Measurements from ENCODE around the gene RABGAP1L.

DNA sequence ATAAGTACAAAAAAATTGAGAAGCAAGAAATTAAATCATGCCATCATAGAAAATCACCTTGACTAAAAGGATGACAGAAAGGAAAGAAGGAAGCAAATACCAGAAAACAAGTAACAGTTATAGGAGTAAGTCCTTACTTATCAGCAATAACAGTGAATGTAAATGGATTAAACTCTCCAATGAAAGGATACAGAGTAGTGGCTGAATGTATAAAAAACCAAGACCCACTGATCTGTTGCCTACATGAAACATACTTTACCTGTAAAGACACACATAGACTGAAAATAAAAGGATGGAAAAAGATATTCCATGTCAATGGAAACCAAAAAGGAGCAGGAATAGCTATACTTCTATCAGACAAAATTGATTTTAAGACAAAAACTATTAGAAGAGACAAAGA is 52.2 kb downstream of the RABGAP1L start:
- TF ChIP-seq, protein P1, sequence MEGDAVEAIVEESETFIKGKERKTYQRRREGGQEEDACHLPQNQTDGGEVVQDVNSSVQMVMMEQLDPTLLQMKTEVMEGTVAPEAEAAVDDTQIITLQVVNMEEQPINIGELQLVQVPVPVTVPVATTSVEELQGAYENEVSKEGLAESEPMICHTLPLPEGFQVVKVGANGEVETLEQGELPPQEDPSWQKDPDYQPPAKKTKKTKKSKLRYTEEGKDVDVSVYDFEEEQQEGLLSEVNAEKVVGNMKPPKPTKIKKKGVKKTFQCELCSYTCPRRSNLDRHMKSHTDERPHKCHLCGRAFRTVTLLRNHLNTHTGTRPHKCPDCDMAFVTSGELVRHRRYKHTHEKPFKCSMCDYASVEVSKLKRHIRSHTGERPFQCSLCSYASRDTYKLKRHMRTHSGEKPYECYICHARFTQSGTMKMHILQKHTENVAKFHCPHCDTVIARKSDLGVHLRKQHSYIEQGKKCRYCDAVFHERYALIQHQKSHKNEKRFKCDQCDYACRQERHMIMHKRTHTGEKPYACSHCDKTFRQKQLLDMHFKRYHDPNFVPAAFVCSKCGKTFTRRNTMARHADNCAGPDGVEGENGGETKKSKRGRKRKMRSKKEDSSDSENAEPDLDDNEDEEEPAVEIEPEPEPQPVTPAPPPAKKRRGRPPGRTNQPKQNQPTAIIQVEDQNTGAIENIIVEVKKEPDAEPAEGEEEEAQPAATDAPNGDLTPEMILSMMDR (IDR thresholded peaks at IDR 0.05) = no peak
- no peak for TF ChIP-seq POLR2A (IDR thresholded peaks at IDR 0.05)

All from Peyer's patch (tissue), 4 donors.